ENCODE measurements around the gene CCNF. TPM values are rescaled to one million over a fixed set of nuclear protein-coding genes. Genes with fewer than 3 reads are reported as not detected.

Gene CCNF
- total and polyA plus RNA-seq, 2 of the 8 experiments (the other 6 are each of a cell fraction or from before 2014, with no cell fraction given) = 15.4 to 54.3 TPM

DNA sequence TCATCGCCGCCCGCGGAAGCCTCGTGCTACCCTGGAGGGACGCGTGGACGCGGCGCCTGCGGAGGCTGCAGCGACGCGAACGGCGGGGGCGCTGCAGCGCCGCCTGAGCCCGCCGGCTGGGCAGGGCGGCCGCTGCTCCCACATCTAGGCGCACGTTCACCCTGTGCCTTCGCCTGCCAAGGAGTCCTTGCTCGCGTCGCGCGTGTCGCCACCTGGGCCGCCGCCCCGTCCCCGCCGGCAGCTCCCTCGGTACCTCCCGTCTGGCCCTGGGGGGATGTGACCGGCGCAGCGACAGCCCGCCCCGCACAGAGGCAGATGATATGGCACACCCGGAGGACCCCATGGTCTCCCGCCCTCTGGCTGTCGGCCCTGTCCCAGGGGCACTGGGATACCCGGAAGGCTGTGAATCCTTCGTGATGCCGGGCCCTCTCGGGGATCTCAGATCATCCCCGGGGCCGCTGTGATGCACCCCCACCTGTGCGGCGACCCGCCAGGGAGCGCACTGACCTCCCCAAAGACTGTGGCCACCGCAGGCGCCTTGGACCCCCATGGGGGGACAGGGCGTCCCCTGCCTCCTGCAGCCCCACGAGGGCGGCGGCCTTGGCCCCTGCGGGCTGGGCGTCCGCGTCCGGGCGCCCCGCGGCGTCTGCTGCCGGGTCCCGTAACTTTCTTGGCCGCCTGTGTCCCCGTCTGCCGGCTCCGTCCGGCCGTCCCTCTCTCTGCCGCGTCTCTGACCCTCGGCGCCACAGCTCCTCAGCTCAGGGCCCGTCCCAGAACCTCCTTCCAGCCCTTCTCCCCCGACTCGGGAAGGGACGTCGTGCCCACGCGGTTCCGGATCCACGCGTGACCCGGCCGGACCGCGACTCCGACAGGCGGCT is 45.0 kb downstream of the CCNF start:
- Histone ChIP-seq H4K8ac (ENCODE audit: extremely low read depth, insufficient read depth, low read length) (peak overlapping the region; percentile 72), H3K9me3 (ENCODE audit: insufficient read depth in 2 of 2, low read depth in 1 of 2, low read length in 1 of 2) (no peaks in the 10 kb centered on the region), H3K14ac (ENCODE audit: insufficient read length) (no peak overlapping the region), H3K9ac (replicated peaks in 1 of 4; ENCODE audit: extremely low read depth in 1 of 4, low read depth in 3 of 4, low read length in 3 of 4) (peak overlapping the region in 1 of 4 experiments; percentile 48; a peak in 2 of 7 replicates), H2AFZ (ENCODE audit: low read length) (peak overlapping the region; percentile 11; the same call in 1 of the 2 replicates), H3K23me2 (ENCODE audit: low read depth, low read length) (peaks cover 20% of the 10 kb centered on the region; the same call in 1 of the 2 replicates), H3K56ac (replicated peaks; ENCODE audit: insufficient read length, low read depth, low read length) (peak overlapping the region; percentile 36), H2BK5ac (ENCODE audit: low read depth, low read length) (no peak overlapping the region; the same call in 1 of the 2 replicates), H4K91ac (replicated peaks; ENCODE audit: insufficient read length, low read length) (peak overlapping the region; percentile 73), H4K5ac (ENCODE audit: insufficient read length, low read depth, low read length) (peak overlapping the region; percentile 26), H2BK12ac (ENCODE audit: low read depth, low read length) (no peak overlapping the region), H2BK15ac (ENCODE audit: low read length) (peak overlapping the region; percentile 46; the same call in 1 of the 2 replicates), H3K79me1 (ENCODE audit: low read depth, low read length) (peaks cover 12% of the 10 kb centered on the region; the same call in 1 of the 2 replicates), H3K18ac (ENCODE audit: extremely low read depth, low read length) (peak overlapping the region; percentile 95), H3K27ac (ENCODE audit: low read depth, low read length) (no peak overlapping the region), H3K27me3 (replicated peaks in 1 of 4; ENCODE audit: control insufficient read depth in 3 of 4, extremely low read depth in 1 of 4, insufficient read depth in 3 of 4, low read length in 3 of 4) (peaks cover 24 to 62% (median 50%) of the 10 kb centered on the region in 4 experiments), H3K4me2 (ENCODE audit: insufficient read depth in 1 of 2, low read depth in 2 of 2, low read length in 2 of 2) (peak overlapping the region; percentile 83 to 92), H3K4me1 (replicated peaks in 1 of 4; ENCODE audit: control insufficient read depth in 3 of 4, insufficient read depth in 4 of 4, low read length in 3 of 4) (peaks cover 0 to 32% (median 18%) of the 10 kb centered on the region in 4 experiments; a peak in 6 of 7 replicates), H4K20me1 (replicated peaks in 1 of 2; ENCODE audit: control insufficient read depth in 1 of 2, insufficient read depth in 2 of 2, low read length in 2 of 2) (peaks cover 6 to 21% of the 10 kb centered on the region in 2 experiments), H2BK20ac (ENCODE audit: low read length) (no peak overlapping the region), H3K79me2 (ENCODE audit: control insufficient read depth in 1 of 2, insufficient read depth in 2 of 2, low read length in 2 of 2) (peaks cover 0 to 2% of the 10 kb centered on the region in 2 experiments; a peak in 1 of 4 replicates), H2BK120ac (replicated peaks; ENCODE audit: low read depth, low read length) (no peak overlapping the region), H3K23ac (ENCODE audit: insufficient read length) (no peak overlapping the region), H2AK5ac (ENCODE audit: low read depth, low read length) (no peak overlapping the region), H3K4me3 (ENCODE audit: extremely low read depth in 1 of 4, insufficient read depth in 2 of 4, low read depth in 3 of 4, low read length in 4 of 4) (peak overlapping the region; percentile 45 to 93 (median 69)), H3K4ac (replicated peaks; ENCODE audit: insufficient read length, low read depth, low read length) (peak overlapping the region; percentile 89), H3K36me3 (ENCODE audit: control insufficient read depth in 2 of 4, insufficient read depth in 4 of 4, low read length in 3 of 4) (no peaks in the 10 kb centered on the region)
- ChIA-PET POLR2A (ENCODE audit: partially characterized antibody) (interaction anchor here (0.8 to 3.5 kb wide), 5 partner anchors 15 to 204 kb away, joined by 3 to 20 read pairs (median 4); partner anchors contain the start of genes CEMP1 and TEDC2), CTCF (ENCODE audit: partially characterized antibody) (interaction anchor here (1.3 to 1.7 kb wide), 5 partner anchors 9 to 280 kb away, joined by 3 to 8 read pairs (median 6); no protein-coding TSS in a partner anchor)
- 2% methylated on average over 56 of the region's 100 CpGs; no CpG with 5 or more reads in 1 of the 2 experiments for WGBS, 2 experiments (ENCODE audit: extremely low coverage in 1 of 2, insufficient coverage in 1 of 2, insufficient read length in 1 of 2, insufficient replicate concordance in 2 of 2, low coverage in 1 of 2, low lambda C conversion rate in 2 of 2, missing lambda C conversion rate in 1 of 2)
- DNase-seq (ENCODE audit: low read depth in 1 of 2, low spot score in 2 of 2) (peak in 1 of 2 experiments; percentile 72), FAIRE-seq (no peak)
- no peak; a peak in 1 of 4 replicates for TF ChIP-seq SIN3A (conservative IDR thresholded peaks at IDR 0.05 in 1 of 2, IDR thresholded peaks at IDR 0.05 in 1 of 2; ENCODE audit: low read depth in 1 of 2, low read length in 2 of 2)
- TF ChIP-seq KDM5A (IDR thresholded peaks at IDR 0.05; ENCODE audit: low read length) = no peak
- no peak for TF ChIP-seq GABPA (IDR thresholded peaks at IDR 0.05; ENCODE audit: borderline replicate concordance, insufficient read depth, low read length)
- no peak for TF ChIP-seq RFX5 (IDR thresholded peaks at IDR 0.05; ENCODE audit: borderline replicate concordance, low read depth, low read length)
- no peak for TF ChIP-seq EP300 (IDR thresholded peaks at IDR 0.05; ENCODE audit: borderline replicate concordance in 1 of 2, low read depth in 2 of 2, low read length in 2 of 2)
- TF ChIP-seq SIX5 (IDR thresholded peaks at IDR 0.05; ENCODE audit: low read depth, low read length) = no peak
- TF ChIP-seq KDM4A (IDR thresholded peaks at IDR 0.05; ENCODE audit: low read depth, low read length, severe bottlenecking) = peak; percentile 81
- TF ChIP-seq, protein P1, sequence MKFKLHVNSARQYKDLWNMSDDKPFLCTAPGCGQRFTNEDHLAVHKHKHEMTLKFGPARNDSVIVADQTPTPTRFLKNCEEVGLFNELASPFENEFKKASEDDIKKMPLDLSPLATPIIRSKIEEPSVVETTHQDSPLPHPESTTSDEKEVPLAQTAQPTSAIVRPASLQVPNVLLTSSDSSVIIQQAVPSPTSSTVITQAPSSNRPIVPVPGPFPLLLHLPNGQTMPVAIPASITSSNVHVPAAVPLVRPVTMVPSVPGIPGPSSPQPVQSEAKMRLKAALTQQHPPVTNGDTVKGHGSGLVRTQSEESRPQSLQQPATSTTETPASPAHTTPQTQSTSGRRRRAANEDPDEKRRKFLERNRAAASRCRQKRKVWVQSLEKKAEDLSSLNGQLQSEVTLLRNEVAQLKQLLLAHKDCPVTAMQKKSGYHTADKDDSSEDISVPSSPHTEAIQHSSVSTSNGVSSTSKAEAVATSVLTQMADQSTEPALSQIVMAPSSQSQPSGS (IDR thresholded peaks at IDR 0.05; ENCODE audit: low read length) = no peak
